ENCODE results near the gene WDR27. TPM values are rescaled to one million over a fixed set of nuclear protein-coding genes. Genes with fewer than 3 reads are reported as not detected.
"Not testable (repeated sequence)": the region's sequence is repeated elsewhere in the genome, so short reads cannot be mapped to it uniquely, and the experiment has no call there.

Gene WDR27
- total RNA-seq, 2 experiments from 2014 or later: 22.9 to 25.3 TPM

- ChIA-PET CTCF (no interaction called here), POLR2A (no interaction called here)
- Mint-ChIP-seq H3K36me3 (ENCODE audit: low read depth) (peaks cover 11% of the 10 kb centered on the region), H3K27me3 (ENCODE audit: low read depth) (peaks cover 2% of the 10 kb centered on the region), H3K4me1 (ENCODE audit: low read depth) (peaks cover 6% of the 10 kb centered on the region), H3K4me3 (no peak overlapping the region), H3K27ac (no peak overlapping the region), H3K9me3 (ENCODE audit: insufficient read depth) (peaks cover 22% of the 10 kb centered on the region)
- ATAC-seq (no peak), DNase-seq (no peak)
Observed at GRCh38 chr6:169520104-169520503, 181.7 kb downstream of the WDR27 start.

GRCh38 chr6:169518451-169518850 is 183.4 kb downstream of the WDR27 start:
- H3K36me3 Mint-ChIP-seq (ENCODE audit: low read depth): peaks cover 11% of the 10 kb centered on the region
- POLR2A ChIA-PET: no interaction called here
- H3K27me3 Mint-ChIP-seq (ENCODE audit: low read depth): no peaks in the 10 kb centered on the region
- H3K27ac Mint-ChIP-seq: no peak overlapping the region
- H3K4me1 Mint-ChIP-seq (ENCODE audit: low read depth): peaks cover 6% of the 10 kb centered on the region
- no peak for DNase-seq
- H3K9me3 Mint-ChIP-seq (ENCODE audit: insufficient read depth): peaks cover 22% of the 10 kb centered on the region
- CTCF ChIA-PET: interaction anchor here (0.8 kb wide), 1 partner anchor 11 kb away, joined by 3 read pairs; no protein-coding TSS in a partner anchor
- no peak for ATAC-seq
- no peak overlapping the region for H3K4me3 Mint-ChIP-seq

DNA sequence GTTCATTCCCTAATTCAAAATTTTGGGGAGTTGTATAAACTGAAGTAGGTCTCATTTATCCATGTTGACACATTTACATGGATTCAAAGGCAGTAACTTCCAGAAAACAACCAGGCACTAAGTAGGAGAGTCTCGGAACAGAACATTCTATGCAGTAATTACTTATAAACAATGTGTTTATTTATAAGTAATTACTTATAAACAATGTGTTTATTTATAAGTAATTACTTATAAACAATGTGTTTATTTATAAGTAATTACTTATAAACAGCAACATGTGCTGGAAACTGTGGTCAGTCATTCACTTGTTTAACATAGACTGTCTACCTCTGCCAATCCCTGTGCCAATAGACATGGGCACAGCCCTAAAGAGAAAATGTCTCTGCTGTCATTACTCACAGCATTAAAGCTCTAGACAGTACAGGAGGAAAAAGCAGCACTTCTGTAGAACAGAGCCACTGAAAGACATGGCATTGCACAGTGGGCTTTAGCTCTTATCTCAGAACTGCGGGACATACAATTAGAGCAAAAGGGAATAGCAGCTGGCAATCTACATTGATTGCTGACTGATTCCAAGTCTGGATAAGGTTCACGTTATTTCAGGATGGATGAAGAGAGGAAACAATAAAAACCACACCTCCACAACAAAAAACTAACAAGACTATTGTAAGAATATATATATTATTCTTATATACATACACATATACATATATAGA is 188.2 kb downstream of the WDR27 start:
- Mint-ChIP-seq H3K4me1 (ENCODE audit: low read depth) (no peaks in the 10 kb centered on the region), H3K36me3 (ENCODE audit: low read depth) (peaks cover 2% of the 10 kb centered on the region), H3K9me3 (ENCODE audit: insufficient read depth) (peaks cover 2% of the 10 kb centered on the region), H3K4me3 (no peak overlapping the region), H3K27me3 (ENCODE audit: low read depth) (peaks cover 3% of the 10 kb centered on the region), H3K27ac (no peak overlapping the region)
- no peak for DNase-seq
- ATAC-seq: no peak
- CTCF ChIA-PET: no interaction called here
- POLR2A ChIA-PET: no interaction called here

GRCh38 chr6:169511785-169512184 is 190.0 kb downstream of the WDR27 start:
- H3K27ac Mint-ChIP-seq, POLR2A ChIA-PET, H3K4me3 Mint-ChIP-seq: not testable (repeated sequence)

DNA sequence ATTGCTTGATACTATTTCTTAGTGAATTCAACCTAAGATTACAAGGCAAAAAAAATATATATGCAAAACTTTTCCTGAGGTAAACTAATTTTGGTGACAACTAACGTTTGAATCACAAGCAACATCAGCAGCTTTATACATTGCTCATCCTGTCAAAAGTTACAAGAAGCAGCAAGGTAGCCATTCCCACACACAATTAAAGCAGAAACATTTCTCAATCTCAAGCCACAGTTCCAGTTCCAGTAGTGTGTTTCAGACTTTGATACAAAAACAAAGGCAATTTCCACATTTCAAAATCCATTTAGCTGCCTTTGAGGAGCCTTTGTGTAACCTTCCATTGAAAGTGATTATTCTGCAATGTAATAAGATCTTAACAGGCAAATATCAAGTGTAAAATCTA is 191.0 kb downstream of the WDR27 start:
- ATAC-seq: no peak
- no peak overlapping the region for H3K27ac Mint-ChIP-seq
- ChIA-PET POLR2A (no interaction called here), CTCF (no interaction called here)
- no peak for DNase-seq
- no peaks in the 10 kb centered on the region for H3K36me3 Mint-ChIP-seq (ENCODE audit: low read depth)
- H3K4me1 Mint-ChIP-seq (ENCODE audit: low read depth): no peaks in the 10 kb centered on the region
- no peak overlapping the region for H3K4me3 Mint-ChIP-seq
- H3K27me3 Mint-ChIP-seq (ENCODE audit: low read depth): peaks cover 3% of the 10 kb centered on the region
- no peaks in the 10 kb centered on the region for H3K9me3 Mint-ChIP-seq (ENCODE audit: insufficient read depth)

More at GRCh38 chr6:169511785-169512184, 190.0 kb downstream of the WDR27 start:
- not testable (repeated sequence) for H3K36me3 Mint-ChIP-seq (ENCODE audit: low read depth); H3K27me3 Mint-ChIP-seq (ENCODE audit: low read depth); DNase-seq; H3K4me1 Mint-ChIP-seq (ENCODE audit: low read depth); ATAC-seq; H3K9me3 Mint-ChIP-seq (ENCODE audit: insufficient read depth)
- CTCF ChIA-PET: interaction anchor here (0.8 to 1.1 kb wide), 5 partner anchors 9 to 278 kb away, joined by 3 read pairs; no protein-coding TSS in a partner anchor

DNA sequence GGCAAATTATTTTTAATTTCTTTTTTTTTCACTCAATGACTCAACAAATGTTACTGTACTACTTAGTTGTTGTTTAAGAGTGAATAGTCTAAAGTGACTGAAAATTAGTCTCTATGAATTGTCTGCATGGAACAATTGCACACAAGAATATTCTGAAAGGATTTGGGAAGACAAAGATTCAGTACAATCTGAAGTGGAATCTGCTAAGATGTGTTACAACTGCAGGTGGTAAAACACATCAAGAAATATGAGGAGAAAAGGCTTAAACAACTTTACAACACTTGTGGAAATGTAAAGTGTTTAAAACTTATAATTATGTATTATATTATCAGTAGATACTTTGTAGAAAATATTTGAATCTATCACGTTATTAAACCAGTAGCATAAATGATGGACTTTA is 193.4 kb downstream of the WDR27 start:
- CTCF ChIA-PET: interaction anchor here (0.7 kb wide), 1 partner anchor 27 kb away, joined by 4 read pairs; no protein-coding TSS in a partner anchor
- Mint-ChIP-seq H3K27ac (no peak overlapping the region), H3K9me3 (ENCODE audit: insufficient read depth) (no peaks in the 10 kb centered on the region), H3K4me3 (no peak overlapping the region), H3K4me1 (ENCODE audit: low read depth) (no peaks in the 10 kb centered on the region), H3K27me3 (ENCODE audit: low read depth) (peaks cover 3% of the 10 kb centered on the region), H3K36me3 (ENCODE audit: low read depth) (no peaks in the 10 kb centered on the region)
- ATAC-seq: no peak
- POLR2A ChIA-PET: no interaction called here
- no peak for DNase-seq

DNA sequence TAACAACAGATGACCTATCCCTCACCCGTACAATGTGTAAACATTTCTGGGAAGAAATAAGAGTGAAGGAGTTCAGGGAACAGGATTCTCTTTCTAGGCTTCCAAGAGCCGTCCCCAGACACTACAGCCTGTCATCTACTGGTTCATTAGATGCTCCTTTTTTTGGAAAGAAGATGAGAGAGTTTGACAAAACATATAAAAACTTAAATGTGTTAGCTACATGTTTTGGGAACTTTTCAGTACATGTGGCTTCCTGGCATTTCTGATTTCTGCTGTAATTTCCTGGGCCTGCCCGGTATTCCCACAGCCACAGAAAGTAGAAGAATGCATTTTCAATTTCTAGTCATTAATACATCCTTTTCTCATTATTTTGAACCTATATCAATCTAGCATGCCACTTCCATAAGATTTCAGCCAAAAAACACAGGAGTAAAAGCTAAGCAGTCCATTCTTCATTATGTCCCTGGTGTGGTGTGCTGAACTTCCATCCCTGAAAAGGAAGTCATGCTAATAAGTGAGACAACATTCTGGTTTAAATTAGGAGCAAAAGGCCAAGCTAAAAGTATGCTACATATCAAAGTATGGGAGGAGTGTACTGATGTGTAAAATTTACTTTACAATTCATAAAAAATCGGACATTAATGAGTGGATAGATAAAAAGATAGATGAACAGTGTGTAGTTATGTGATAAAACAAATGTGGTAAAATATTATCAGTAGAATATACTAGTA is 198.2 kb downstream of the WDR27 start:
- DNase-seq (no peak), ATAC-seq (no peak)
- H3K4me3 Mint-ChIP-seq: no peak overlapping the region
- H3K27me3 Mint-ChIP-seq (ENCODE audit: low read depth): no peaks in the 10 kb centered on the region
- ChIA-PET CTCF (no interaction called here), POLR2A (no interaction called here)
- no peaks in the 10 kb centered on the region for H3K4me1 Mint-ChIP-seq (ENCODE audit: low read depth)
- H3K36me3 Mint-ChIP-seq (ENCODE audit: low read depth): no peaks in the 10 kb centered on the region
- no peak overlapping the region for H3K27ac Mint-ChIP-seq
- no peaks in the 10 kb centered on the region for H3K9me3 Mint-ChIP-seq (ENCODE audit: insufficient read depth)

DNA sequence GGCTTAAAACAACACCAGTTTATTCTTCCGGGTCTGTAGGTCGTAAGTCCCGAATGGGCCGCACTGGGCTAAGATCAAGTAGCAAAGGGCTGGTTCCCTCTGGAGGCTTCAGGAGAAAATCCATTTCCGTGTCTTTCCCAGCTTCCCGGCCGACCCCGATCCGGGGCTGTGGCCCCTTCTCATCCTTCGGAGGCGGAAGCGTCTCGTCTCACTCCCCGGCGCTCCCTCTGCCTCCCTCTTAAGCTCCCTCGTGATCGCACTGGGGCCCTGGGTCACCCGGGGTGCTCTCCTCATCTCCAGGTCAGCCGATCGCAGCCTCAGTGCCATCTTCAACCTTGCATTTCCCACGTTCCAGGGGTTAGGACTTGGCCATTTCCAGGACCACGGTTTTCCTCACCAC is 199.4 kb downstream of the WDR27 start:
- CTCF ChIA-PET: no interaction called here
- H3K9me3 Mint-ChIP-seq (ENCODE audit: insufficient read depth): no peaks in the 10 kb centered on the region
- POLR2A ChIA-PET: no interaction called here
- no peak overlapping the region for H3K27ac Mint-ChIP-seq
- peaks cover 2% of the 10 kb centered on the region for H3K27me3 Mint-ChIP-seq (ENCODE audit: low read depth)
- H3K4me3 Mint-ChIP-seq: no peak overlapping the region
- no peaks in the 10 kb centered on the region for H3K4me1 Mint-ChIP-seq (ENCODE audit: low read depth)
- DNase-seq (no peak), ATAC-seq (no peak)
- H3K36me3 Mint-ChIP-seq (ENCODE audit: low read depth): no peaks in the 10 kb centered on the region

- POLR2A ChIA-PET: no interaction called here
- H3K4me3 Mint-ChIP-seq: no peak overlapping the region
- no peaks in the 10 kb centered on the region for H3K36me3 Mint-ChIP-seq (ENCODE audit: low read depth)
- no peaks in the 10 kb centered on the region for H3K9me3 Mint-ChIP-seq (ENCODE audit: insufficient read depth)
- peaks cover 2% of the 10 kb centered on the region for H3K27me3 Mint-ChIP-seq (ENCODE audit: low read depth)
- DNase-seq: no peak
- CTCF ChIA-PET: no interaction called here
- H3K4me1 Mint-ChIP-seq (ENCODE audit: low read depth): no peaks in the 10 kb centered on the region
- ATAC-seq: no peak
- no peak overlapping the region for H3K27ac Mint-ChIP-seq
Observed at GRCh38 chr6:169501777-169502313, 200.0 kb downstream of the WDR27 start.

GRCh38 chr6:169501128-169501527 is 200.7 kb downstream of the WDR27 start:
- no peaks in the 10 kb centered on the region for H3K9me3 Mint-ChIP-seq (ENCODE audit: insufficient read depth)
- CTCF ChIA-PET: no interaction called here

GRCh38 chr6:169500688-169501087 is 201.1 kb downstream of the WDR27 start:
- no peak overlapping the region for H3K27ac Mint-ChIP-seq
- no peak for DNase-seq
- H3K4me1 Mint-ChIP-seq (ENCODE audit: low read depth): no peaks in the 10 kb centered on the region
- no peaks in the 10 kb centered on the region for H3K9me3 Mint-ChIP-seq (ENCODE audit: insufficient read depth)
- no peaks in the 10 kb centered on the region for H3K36me3 Mint-ChIP-seq (ENCODE audit: low read depth)
- ChIA-PET CTCF (no interaction called here), POLR2A (no interaction called here)
- no peak for ATAC-seq
- H3K4me3 Mint-ChIP-seq: no peak overlapping the region
- peaks cover 11% of the 10 kb centered on the region for H3K27me3 Mint-ChIP-seq (ENCODE audit: low read depth)

More at GRCh38 chr6:169501128-169501527, 200.7 kb downstream of the WDR27 start:
- DNase-seq (no peak), ATAC-seq (no peak)
- Mint-ChIP-seq H3K4me1 (ENCODE audit: low read depth) (no peaks in the 10 kb centered on the region), H3K4me3 (no peak overlapping the region), H3K36me3 (ENCODE audit: low read depth) (no peaks in the 10 kb centered on the region), H3K27ac (no peak overlapping the region), H3K27me3 (ENCODE audit: low read depth) (peaks cover 7% of the 10 kb centered on the region)
- POLR2A ChIA-PET: no interaction called here

- POLR2A ChIA-PET: no interaction called here
- Mint-ChIP-seq H3K9me3 (ENCODE audit: insufficient read depth) (no peaks in the 10 kb centered on the region), H3K27ac (no peak overlapping the region), H3K4me3 (no peak overlapping the region), H3K36me3 (ENCODE audit: low read depth) (no peaks in the 10 kb centered on the region), H3K27me3 (ENCODE audit: low read depth) (peaks cover 14% of the 10 kb centered on the region), H3K4me1 (ENCODE audit: low read depth) (no peaks in the 10 kb centered on the region)
- ATAC-seq (no peak), DNase-seq (no peak)
- CTCF ChIA-PET: no interaction called here
Observed at GRCh38 chr6:169499848-169500247, 202.0 kb downstream of the WDR27 start.
